HG02763 (cell line): Measurements from ENCODE around the gene CLCN7.
A peak's percentile ranks its signal among the peaks of the same experiment; 100 is the strongest.

Source experiments
- ATAC-seq: cut with Tn5 transposase; IDR thresholded peaks from one replicate; pipeline ENCODE4 v1.9.1; 2021; ENCODE audit warnings: mild to moderate bottlenecking, moderate library complexity; ENCODE audit not compliant: unreplicated experiment

Gene CLCN7

GRCh38 chr16:1408171-1408837 lies 66.5 kb downstream of the CLCN7 start:
- ATAC-seq: peak; percentile 67

GRCh38 chr16:1407753-1408152 lies 67.1 kb downstream of the CLCN7 start:
- ATAC-seq: no peak

- no peak for ATAC-seq
Measured at GRCh38 chr16:1403733-1404132, 71.1 kb downstream of the CLCN7 start.

- ATAC-seq: no peak
Measured at GRCh38 chr16:1403036-1403435, 71.8 kb downstream of the CLCN7 start.

- ATAC-seq: no peak
Measured at GRCh38 chr16:1401758-1402154, 73.1 kb downstream of the CLCN7 start.

GRCh38 chr16:1401061-1401757 lies 73.6 kb downstream of the CLCN7 start:
- ATAC-seq: no peak

- ATAC-seq: no peak
Measured at GRCh38 chr16:1398826-1399581, 75.8 kb downstream of the CLCN7 start.

- ATAC-seq: no peak
Measured at GRCh38 chr16:1398351-1398750, 76.5 kb downstream of the CLCN7 start.

- no peak for ATAC-seq
Measured at GRCh38 chr16:1397779-1398178, 77.0 kb downstream of the CLCN7 start.

GRCh38 chr16:1395444-1396031 lies 79.3 kb downstream of the CLCN7 start:
- ATAC-seq: no peak
